Breast epithelium (tissue), 3 donors: Measurements from ENCODE around the gene MAOB.

ENCODE experiments used
- CTCF ChIP-seq, 3 donors: fragments of 450-650 bp; IDR thresholded peaks; one replicate each; pipeline ENCODE4 v1.5.1; 2016 to 2017; ENCODE audit warnings: antibody characterized with exemption in 3 of 3, mild to moderate bottlenecking in 3 of 3, moderate library complexity in 3 of 3
- POLR2AphosphoS5 ChIP-seq, 3 donors: sonication (generic); formaldehyde crosslinking; IDR thresholded peaks; one replicate each; pipeline ENCODE4 v1.6.1; 2017; ENCODE audit warnings: antibody characterized with exemption in 3 of 3

- TF ChIP-seq POLR2AphosphoS5 (IDR thresholded peaks at IDR 0.05) (no peak), CTCF (IDR thresholded peaks at IDR 0.05) (no peak)
Observed at GRCh38 chrX:43747476-43747875, 134.8 kb downstream of the MAOB start.
